ENCODE measurements around the gene ZNF256. TPM values are rescaled to one million over a fixed set of nuclear protein-coding genes. Genes with fewer than 3 reads are reported as not detected.

Gene ZNF256
- total and polyA plus RNA-seq, 2 of the 13 experiments (the other 11 are each of a cell fraction or from before 2014, with no cell fraction given) = 3.8 to 6.0 TPM

DNA sequence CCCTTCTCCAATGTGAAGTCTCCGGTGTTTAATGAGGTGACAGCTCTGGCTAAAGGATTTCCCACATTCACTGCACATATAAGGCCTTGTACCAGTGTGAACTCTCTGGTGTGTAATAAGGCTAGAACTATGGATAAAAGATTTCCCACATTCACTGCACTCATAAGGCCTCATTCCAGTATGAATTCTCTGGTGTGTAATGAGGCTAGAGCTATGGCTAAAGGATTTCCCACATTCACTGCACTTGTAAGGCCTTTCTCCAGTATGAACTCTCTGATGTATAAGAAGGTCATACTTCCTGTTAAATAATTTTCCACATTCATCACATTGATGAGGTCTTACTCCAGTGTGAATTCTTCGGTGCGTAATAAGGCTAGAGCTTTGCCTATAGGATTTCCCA lies 5.9 kb downstream of the ZNF256 start (continued):
- TF ChIP-seq, protein P1, sequence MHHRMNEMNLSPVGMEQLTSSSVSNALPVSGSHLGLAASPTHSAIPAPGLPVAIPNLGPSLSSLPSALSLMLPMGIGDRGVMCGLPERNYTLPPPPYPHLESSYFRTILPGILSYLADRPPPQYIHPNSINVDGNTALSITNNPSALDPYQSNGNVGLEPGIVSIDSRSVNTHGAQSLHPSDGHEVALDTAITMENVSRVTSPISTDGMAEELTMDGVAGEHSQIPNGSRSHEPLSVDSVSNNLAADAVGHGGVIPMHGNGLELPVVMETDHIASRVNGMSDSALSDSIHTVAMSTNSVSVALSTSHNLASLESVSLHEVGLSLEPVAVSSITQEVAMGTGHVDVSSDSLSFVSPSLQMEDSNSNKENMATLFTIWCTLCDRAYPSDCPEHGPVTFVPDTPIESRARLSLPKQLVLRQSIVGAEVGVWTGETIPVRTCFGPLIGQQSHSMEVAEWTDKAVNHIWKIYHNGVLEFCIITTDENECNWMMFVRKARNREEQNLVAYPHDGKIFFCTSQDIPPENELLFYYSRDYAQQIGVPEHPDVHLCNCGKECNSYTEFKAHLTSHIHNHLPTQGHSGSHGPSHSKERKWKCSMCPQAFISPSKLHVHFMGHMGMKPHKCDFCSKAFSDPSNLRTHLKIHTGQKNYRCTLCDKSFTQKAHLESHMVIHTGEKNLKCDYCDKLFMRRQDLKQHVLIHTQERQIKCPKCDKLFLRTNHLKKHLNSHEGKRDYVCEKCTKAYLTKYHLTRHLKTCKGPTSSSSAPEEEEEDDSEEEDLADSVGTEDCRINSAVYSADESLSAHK (CRISPR knock-in tag; IDR thresholded peaks at IDR 0.05; ENCODE audit: borderline replicate concordance) = no peak

GRCh38 chr19:57935731-57936130 lies 11.8 kb downstream of the ZNF256 start:
- intact Hi-C loops (cut with micrococcal nuclease; ENCODE audit: unreplicated experiment) = no loop called here
- Histone ChIP-seq H3K27me3 (ENCODE audit: control insufficient read depth in 1 of 2, insufficient read depth in 2 of 2, low read length in 2 of 2) (no peaks in the 10 kb centered on the region), H3K9ac (ENCODE audit: insufficient read depth, low read depth, low read length) (no peak overlapping the region), H3K4me2 (ENCODE audit: low read depth, low read length) (no peak overlapping the region), H3K9me3 (ENCODE audit: low read length) (peaks cover 50% of the 10 kb centered on the region), H3K27ac (ENCODE audit: extremely low read length, insufficient read depth, low read length) (no peak overlapping the region), H3K79me2 (ENCODE audit: insufficient read depth, low read length) (no peaks in the 10 kb centered on the region), H2AFZ (ENCODE audit: low read length) (no peak overlapping the region), H3K36me3 (replicated peaks in 1 of 2; ENCODE audit: control insufficient read depth in 1 of 2, insufficient read depth in 2 of 2, low read length in 2 of 2) (peaks cover 0 to 5% of the 10 kb centered on the region in 2 experiments; a peak in 1 of 5 replicates), H4K20me1 (ENCODE audit: insufficient read depth, low read length) (no peaks in the 10 kb centered on the region), H3K4me1 (ENCODE audit: insufficient read depth, low read length) (no peaks in the 10 kb centered on the region), H3K4me3 (replicated peaks in 1 of 3; ENCODE audit: insufficient read depth in 1 of 3, low read depth in 2 of 3, low read length in 3 of 3) (no peak overlapping the region)
- no TSS peak for BruUV-seq (replicated peaks)
- ATAC-seq (no peak), FAIRE-seq (no peak), DNase-seq (ENCODE audit: low spot score) (no peak)
- in situ Hi-C loops (cut with HindIII; ENCODE audit: extremely low pct_ligation_motif_present, low pct_unique_long_range_greater_than_20kb) = no loop called here
- WGBS (ENCODE audit: low lambda C conversion rate) = 90% methylated on average over 12 of the region's 12 CpGs
- TF ChIP-seq ZFP90 (CRISPR knock-in tag; IDR thresholded peaks at IDR 0.05; ENCODE audit: borderline replicate concordance) (no peak), CSRNP1 (CRISPR knock-in tag; IDR thresholded peaks at IDR 0.05) (no peak), ZNF75D (CRISPR knock-in tag; IDR thresholded peaks at IDR 0.05; ENCODE audit: borderline replicate concordance) (no peak), KAT8 (CRISPR knock-in tag; IDR thresholded peaks at IDR 0.05) (no peak), ZNF225 (CRISPR knock-in tag; IDR thresholded peaks at IDR 0.05) (no peak)
- TF ChIP-seq, protein P2, sequence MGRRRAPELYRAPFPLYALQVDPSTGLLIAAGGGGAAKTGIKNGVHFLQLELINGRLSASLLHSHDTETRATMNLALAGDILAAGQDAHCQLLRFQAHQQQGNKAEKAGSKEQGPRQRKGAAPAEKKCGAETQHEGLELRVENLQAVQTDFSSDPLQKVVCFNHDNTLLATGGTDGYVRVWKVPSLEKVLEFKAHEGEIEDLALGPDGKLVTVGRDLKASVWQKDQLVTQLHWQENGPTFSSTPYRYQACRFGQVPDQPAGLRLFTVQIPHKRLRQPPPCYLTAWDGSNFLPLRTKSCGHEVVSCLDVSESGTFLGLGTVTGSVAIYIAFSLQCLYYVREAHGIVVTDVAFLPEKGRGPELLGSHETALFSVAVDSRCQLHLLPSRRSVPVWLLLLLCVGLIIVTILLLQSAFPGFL (CRISPR knock-in tag; IDR thresholded peaks at IDR 0.05) = no peak
- POLR2A ChIA-PET = no interaction called here
- CTCF ChIA-PET (ENCODE audit: low intra/inter-chr PET ratio, low total read pairs) = no interaction called here

Measured in HepG2 (cell line).